Measurements from ENCODE around the gene ATAD3C. TPM values are rescaled to one million over a fixed set of nuclear protein-coding genes. Genes with fewer than 3 reads are reported as not detected.
"Not testable (repeated sequence)": the region's sequence is repeated elsewhere in the genome, so short reads cannot be mapped to it uniquely, and the experiment has no call there.

Gene ATAD3C
- total and polyA plus RNA-seq, 8 donors = 0.25 to 5.2 (median 1.1) TPM; not detected in 2

DNA sequence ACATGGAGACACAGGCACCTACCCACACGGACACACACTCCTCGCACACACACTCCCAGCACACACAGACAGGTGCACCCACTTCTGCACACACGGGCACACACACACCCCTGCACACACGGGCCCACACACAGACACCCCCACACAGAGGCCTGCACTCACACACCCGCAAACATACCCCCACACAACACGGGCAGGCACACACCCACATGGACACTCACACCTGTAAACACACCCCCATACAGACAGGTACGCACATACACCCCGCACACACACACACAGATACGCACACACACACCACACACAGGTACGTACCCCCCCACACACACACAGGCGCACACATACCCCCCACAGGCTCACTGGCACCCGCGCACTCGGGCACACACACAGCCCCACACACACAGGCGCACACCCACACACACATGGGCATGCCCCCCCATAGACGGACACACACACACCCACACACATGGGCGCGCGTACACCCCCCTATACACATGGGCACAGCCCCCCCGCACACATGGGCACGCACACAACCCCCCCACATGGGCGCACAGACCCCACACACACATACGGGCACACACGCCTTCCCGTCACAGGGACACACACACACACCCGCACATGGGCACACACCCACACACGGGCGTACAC, 68.6 kb downstream of the ATAD3C start:
- no peaks in the 10 kb centered on the region for H3K9me3 ChIP-seq
- H3K36me3 ChIP-seq = peaks cover 17 to 68% (median 58%) of the 10 kb centered on the region in 4 donors
- H3K27me3 ChIP-seq = no peaks in the 10 kb centered on the region
- TF ChIP-seq POLR2AphosphoS5 (IDR thresholded peaks at IDR 0.05) (no peak), EP300 (IDR thresholded peaks at IDR 0.05) (no peak)
- peaks cover 0 to 12% (median 5%) of the 10 kb centered on the region in 4 donors for H3K4me1 ChIP-seq
- H3K27ac ChIP-seq = no peak overlapping the region
- no peak for DNase-seq
- H3K4me3 ChIP-seq = no peak overlapping the region
- WGBS, 5 donors = 94 to 97% (median 96%) methylated on average over 24 to 28 of the region's 28 CpGs
- intact Hi-C loops (cut with DNase I; ENCODE audit: low total_unique reads) = no loop called here

DNA sequence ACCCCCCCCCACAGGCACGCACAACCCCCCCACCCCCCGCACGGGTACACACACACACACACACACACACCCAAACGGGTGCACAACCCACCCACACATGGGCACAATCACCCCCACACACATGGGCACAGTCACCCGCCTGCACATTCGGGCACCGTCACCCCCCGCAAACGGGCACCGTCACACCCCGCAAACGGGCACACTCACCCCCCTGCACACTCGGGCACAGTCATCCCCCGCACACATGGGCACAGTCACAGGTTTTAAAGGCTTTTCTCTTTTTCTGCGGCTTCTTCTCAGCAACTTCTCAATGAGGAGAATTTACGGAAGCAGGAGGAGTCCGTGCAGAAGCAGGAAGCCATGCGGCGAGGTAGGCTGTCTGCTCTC, 69.1 kb downstream of the ATAD3C start:
- WGBS, 5 donors = 92 to 96% (median 95%) methylated on average over 15 to 19 of the region's 19 CpGs
- peaks cover 17 to 73% (median 63%) of the 10 kb centered on the region in 4 donors for H3K36me3 ChIP-seq
- H3K4me1 ChIP-seq; H3K9me3 ChIP-seq; H3K27ac ChIP-seq; H3K4me3 ChIP-seq; intact Hi-C loops (cut with DNase I; ENCODE audit: low total_unique reads); H3K27me3 ChIP-seq; DNase-seq: not testable (repeated sequence)

Other genes starting within 250 kb of the ATAD3C start
- gene TNFRSF18, start 243.1 kb upstream of the ATAD3C start, total RNA-seq = 10 to 100 TPM in 1 of 5 donors, 1 to 10 TPM in 1, not detected in 3; 1.7 to 11.9 TPM
- 1 to 10 TPM in 1 of 3 donors, under 1 TPM in 1, not detected in 1; 0.37 to 3.6 TPM for gene TNFRSF18, start 243.1 kb upstream of the ATAD3C start, polyA plus RNA-seq
- gene TNFRSF4, start 235.5 kb upstream of the ATAD3C start, total RNA-seq = under 1 TPM in 1 of 5 donors, not detected in 4; 0.55 TPM
- 1 to 10 TPM; 1.7 to 4.5 (median 4.2) TPM for gene TNFRSF4, start 235.5 kb upstream of the ATAD3C start, polyA plus RNA-seq
- gene SDF4, start 217.7 kb upstream of the ATAD3C start, total RNA-seq = 100 to 1,000 TPM in 2 of 5 donors, 10 to 100 TPM in 3; 50.3 to 404 (median 65.3) TPM
- gene SDF4, start 217.7 kb upstream of the ATAD3C start, polyA plus RNA-seq = 10 to 100 TPM; 50.4 to 83.6 (median 61.9) TPM
- gene B3GALT6, start 217.5 kb upstream of the ATAD3C start, total RNA-seq = 10 to 100 TPM in 1 of 5 donors, 1 to 10 TPM in 3, not detected in 1; 1.8 to 13.8 (median 8.1) TPM
- gene B3GALT6, start 217.5 kb upstream of the ATAD3C start, polyA plus RNA-seq = 1 to 10 TPM; 3.7 to 9.7 (median 6.7) TPM
- 10 to 100 TPM in 2 of 5 donors, 1 to 10 TPM in 2, not detected in 1; 1.5 to 21.3 (median 6.4) TPM for gene C1QTNF12, start 203.0 kb upstream of the ATAD3C start, total RNA-seq
- gene C1QTNF12, start 203.0 kb upstream of the ATAD3C start, polyA plus RNA-seq = 1 to 10 TPM in 2 of 3 donors, not detected in 1; 1.6 to 3.2 TPM
- gene UBE2J2, start 175.8 kb upstream of the ATAD3C start, total RNA-seq = 100 to 1,000 TPM in 1 of 5 donors, 10 to 100 TPM in 4; 14.0 to 252 (median 48.3) TPM
- gene UBE2J2, start 175.8 kb upstream of the ATAD3C start, polyA plus RNA-seq = 10 to 100 TPM; 40.5 to 49.6 (median 44.8) TPM
- gene SCNN1D, start 169.3 kb upstream of the ATAD3C start, total RNA-seq = 1 to 10 TPM in 4 of 5 donors, under 1 TPM in 1; 0.43 to 7.6 (median 3.5) TPM
- 1 to 10 TPM; 4.7 to 6.1 (median 4.8) TPM for gene SCNN1D, start 169.3 kb upstream of the ATAD3C start, polyA plus RNA-seq
- gene ACAP3, start 141.8 kb upstream of the ATAD3C start, total RNA-seq = 100 to 1,000 TPM in 1 of 5 donors, 10 to 100 TPM in 4; 31.9 to 374 (median 77.0) TPM
- gene ACAP3, start 141.8 kb upstream of the ATAD3C start, polyA plus RNA-seq = 10 to 100 TPM; 17.9 to 46.1 (median 43.0) TPM
- gene PUSL1, start 141.1 kb upstream of the ATAD3C start, total RNA-seq = 10 to 100 TPM in 3 of 5 donors, 1 to 10 TPM in 1, not detected in 1; 5.9 to 64.9 (median 51.4) TPM
- 10 to 100 TPM; 15.2 to 25.5 (median 23.8) TPM for gene PUSL1, start 141.1 kb upstream of the ATAD3C start, polyA plus RNA-seq
- 100 to 1,000 TPM in 4 of 5 donors, 10 to 100 TPM in 1; 59.5 to 520 (median 192) TPM for gene INTS11, start 125.0 kb upstream of the ATAD3C start, total RNA-seq
- 100 to 1,000 TPM; 113 to 151 (median 134) TPM for gene INTS11, start 125.0 kb upstream of the ATAD3C start, polyA plus RNA-seq
- 100 to 1,000 TPM in 1 of 5 donors, 10 to 100 TPM in 2, 1 to 10 TPM in 2; 6.6 to 226 (median 12.3) TPM for gene CPTP, start 124.9 kb upstream of the ATAD3C start, total RNA-seq
- gene CPTP, start 124.9 kb upstream of the ATAD3C start, polyA plus RNA-seq = 10 to 100 TPM; 17.3 to 49.1 (median 28.4) TPM
- 10 to 100 TPM in 1 of 5 donors, under 1 TPM in 2, not detected in 2; 0.37 to 11.7 (median 0.43) TPM for gene TAS1R3, start 118.4 kb upstream of the ATAD3C start, total RNA-seq
- gene TAS1R3, start 118.4 kb upstream of the ATAD3C start, polyA plus RNA-seq = under 1 TPM in 2 of 3 donors, not detected in 1; 0.10 to 0.31 TPM
- 100 to 1,000 TPM in 3 of 5 donors, 10 to 100 TPM in 2; 41.3 to 229 (median 143) TPM for gene DVL1, start 100.3 kb upstream of the ATAD3C start, total RNA-seq
- 10 to 100 TPM; 47.4 to 80.4 (median 64.0) TPM for gene DVL1, start 100.3 kb upstream of the ATAD3C start, polyA plus RNA-seq
- gene MXRA8, start 91.1 kb upstream of the ATAD3C start, total RNA-seq = 100 to 1,000 TPM in 2 of 5 donors, 10 to 100 TPM in 3; 28.8 to 203 (median 65.6) TPM
- 10 to 100 TPM; 23.3 to 33.8 (median 23.6) TPM for gene MXRA8, start 91.1 kb upstream of the ATAD3C start, polyA plus RNA-seq
- gene AURKAIP1, start 74.5 kb upstream of the ATAD3C start, total RNA-seq = 100 to 1,000 TPM in 3 of 5 donors, 10 to 100 TPM in 2; 50.9 to 146 (median 104) TPM
- 100 to 1,000 TPM; 244 to 281 (median 259) TPM for gene AURKAIP1, start 74.5 kb upstream of the ATAD3C start, polyA plus RNA-seq
- gene CCNL2, start 50.4 kb upstream of the ATAD3C start, total RNA-seq = 100 to 1,000 TPM; 265 to 739 (median 422) TPM
- gene CCNL2, start 50.4 kb upstream of the ATAD3C start, polyA plus RNA-seq = 100 to 1,000 TPM in 1 of 3 donors, 10 to 100 TPM in 2; 33.4 to 166 (median 34.7) TPM
- gene MRPL20, start 42.4 kb upstream of the ATAD3C start, total RNA-seq = 100 to 1,000 TPM in 2 of 5 donors, 10 to 100 TPM in 3; 53.9 to 116 (median 82.9) TPM
- gene MRPL20, start 42.4 kb upstream of the ATAD3C start, polyA plus RNA-seq = 100 to 1,000 TPM; 136 to 187 (median 150) TPM
- 10 to 100 TPM in 1 of 5 donors, 1 to 10 TPM in 2, under 1 TPM in 1, not detected in 1; 0.89 to 13.6 (median 4.7) TPM for gene ANKRD65, start 28.4 kb upstream of the ATAD3C start, total RNA-seq
- 10 to 100 TPM in 2 of 3 donors, 1 to 10 TPM in 1; 8.7 to 13.5 (median 13.3) TPM for gene ANKRD65, start 28.4 kb upstream of the ATAD3C start, polyA plus RNA-seq
- 10 to 100 TPM; 11.4 to 37.7 (median 21.1) TPM for gene VWA1, start 14.0 kb upstream of the ATAD3C start, total RNA-seq
- gene VWA1, start 14.0 kb upstream of the ATAD3C start, polyA plus RNA-seq = 10 to 100 TPM in 2 of 3 donors, 1 to 10 TPM in 1; 7.6 to 64.8 (median 24.8) TPM
- gene ATAD3B, start 22.1 kb downstream of the ATAD3C start, total RNA-seq = 10 to 100 TPM; 15.6 to 91.5 (median 33.3) TPM
- 10 to 100 TPM in 2 of 3 donors, 1 to 10 TPM in 1; 8.2 to 23.8 (median 18.4) TPM for gene ATAD3B, start 22.1 kb downstream of the ATAD3C start, polyA plus RNA-seq
- gene ATAD3A, start 62.5 kb downstream of the ATAD3C start, total RNA-seq = 10 to 100 TPM; 10.6 to 92.1 (median 22.5) TPM
- 10 to 100 TPM; 13.1 to 27.0 (median 14.9) TPM for gene ATAD3A, start 62.5 kb downstream of the ATAD3C start, polyA plus RNA-seq
- gene TMEM240, start 90.9 kb downstream of the ATAD3C start, total RNA-seq = 10 to 100 TPM in 1 of 5 donors, 1 to 10 TPM in 1, not detected in 3; 3.5 to 10.3 TPM
- gene TMEM240, start 90.9 kb downstream of the ATAD3C start, polyA plus RNA-seq = 1 to 10 TPM; 1.8 to 4.5 (median 2.8) TPM
- 100 to 1,000 TPM in 1 of 5 donors, 10 to 100 TPM in 4; 45.7 to 215 (median 85.9) TPM for gene SSU72, start 125.2 kb downstream of the ATAD3C start, total RNA-seq
- gene SSU72, start 125.2 kb downstream of the ATAD3C start, polyA plus RNA-seq = 100 to 1,000 TPM in 2 of 3 donors, 10 to 100 TPM in 1; 85.0 to 135 (median 108) TPM
- gene FNDC10, start 150.4 kb downstream of the ATAD3C start, total RNA-seq = 10 to 100 TPM in 1 of 5 donors, under 1 TPM in 1, not detected in 3; 0.29 to 20.0 TPM
- 1 to 10 TPM; 2.1 to 5.1 (median 4.0) TPM for gene FNDC10, start 150.4 kb downstream of the ATAD3C start, polyA plus RNA-seq
- 100 to 1,000 TPM in 3 of 5 donors, 10 to 100 TPM in 2; 21.5 to 871 (median 193) TPM for gene MIB2, start 165.8 kb downstream of the ATAD3C start, total RNA-seq
- 100 to 1,000 TPM; 124 to 139 (median 136) TPM for gene MIB2, start 165.8 kb downstream of the ATAD3C start, polyA plus RNA-seq
- gene MMP23B, start 182.5 kb downstream of the ATAD3C start, total RNA-seq = 100 to 1,000 TPM in 1 of 5 donors, 10 to 100 TPM in 4; 15.1 to 111 (median 19.3) TPM
- 10 to 100 TPM in 2 of 3 donors, 1 to 10 TPM in 1; 5.5 to 16.2 (median 12.7) TPM for gene MMP23B, start 182.5 kb downstream of the ATAD3C start, polyA plus RNA-seq
- 10 to 100 TPM in 4 of 5 donors, 1 to 10 TPM in 1; 9.0 to 62.6 (median 29.3) TPM for gene CDK11B, start 209.3 kb downstream of the ATAD3C start, total RNA-seq
- 10 to 100 TPM; 21.6 to 37.4 (median 27.9) TPM for gene CDK11B, start 209.3 kb downstream of the ATAD3C start, polyA plus RNA-seq
- gene SLC35E2B, start 243.1 kb downstream of the ATAD3C start, total RNA-seq = 100 to 1,000 TPM in 1 of 5 donors, 10 to 100 TPM in 4; 16.9 to 105 (median 64.5) TPM
- 10 to 100 TPM; 11.2 to 16.7 (median 11.3) TPM for gene SLC35E2B, start 243.1 kb downstream of the ATAD3C start, polyA plus RNA-seq